HG03378 (cell line): Measurements from ENCODE around the gene CLSTN2.

ENCODE experiments used
- ATAC-seq: cut with Tn5 transposase; IDR thresholded peaks from one replicate; pipeline ENCODE4 v1.9.1; 2021; ENCODE audit warnings: mild to moderate bottlenecking, moderate library complexity; ENCODE audit not compliant: unreplicated experiment

The CLSTN2 gene

GRCh38 chr3:140363801-140364200, 428.8 kb downstream of the CLSTN2 start:
- ATAC-seq: no peak

- ATAC-seq: no peak
These were observed 431.1 kb downstream of the CLSTN2 start for GRCh38 chr3:140365872-140366697.

DNA sequence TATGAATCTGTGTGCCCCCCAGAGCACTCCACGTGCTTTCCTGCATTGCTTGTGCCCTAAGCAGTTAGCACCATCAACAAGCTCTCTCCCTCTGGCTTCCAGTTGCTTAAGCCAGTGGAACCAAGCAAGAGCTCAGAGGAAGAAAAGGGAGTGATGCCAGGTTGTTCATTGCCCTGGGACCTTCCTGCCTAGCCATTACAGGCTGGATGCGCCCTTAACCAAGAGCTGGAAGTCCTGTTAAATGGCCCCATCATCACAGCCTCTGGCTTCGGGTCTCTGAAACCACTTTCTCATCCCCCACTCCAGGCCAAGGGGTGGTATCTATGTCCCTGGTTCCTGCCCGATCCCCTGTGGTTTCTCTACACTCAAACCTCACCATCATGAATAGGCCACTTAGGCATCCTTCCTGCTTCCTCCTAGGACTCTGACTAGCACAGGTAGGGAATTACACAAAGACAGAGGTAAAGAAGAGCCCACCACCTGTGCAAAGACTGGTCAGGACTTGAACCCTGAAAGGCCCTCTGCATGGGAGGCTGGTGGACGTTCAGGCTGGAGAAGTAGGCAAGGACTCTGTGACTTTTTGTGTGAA, 433.3 kb downstream of the CLSTN2 start:
- no peak for ATAC-seq

- ATAC-seq: no peak
These were observed 435.7 kb downstream of the CLSTN2 start for GRCh38 chr3:140370686-140371085.

DNA sequence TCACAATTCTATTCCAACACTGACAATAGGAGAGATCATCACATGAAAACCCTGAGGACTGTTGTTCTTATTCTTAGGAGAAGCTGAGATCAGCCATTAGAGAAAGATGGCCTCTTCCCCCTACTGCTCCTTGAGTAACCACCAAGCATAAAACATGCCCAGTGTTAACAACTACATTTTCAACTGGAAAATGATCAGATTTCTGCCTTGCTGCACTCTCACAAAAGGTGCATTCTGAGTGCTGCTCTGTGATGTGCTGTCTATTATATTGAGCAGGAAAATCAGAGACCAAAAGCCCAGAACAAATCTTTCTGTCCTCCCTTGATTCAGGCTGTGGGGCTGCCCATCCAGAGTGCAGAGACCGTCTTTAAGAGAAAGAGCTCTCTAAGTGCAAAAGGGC, 438.2 kb downstream of the CLSTN2 start:
- no peak for ATAC-seq

DNA sequence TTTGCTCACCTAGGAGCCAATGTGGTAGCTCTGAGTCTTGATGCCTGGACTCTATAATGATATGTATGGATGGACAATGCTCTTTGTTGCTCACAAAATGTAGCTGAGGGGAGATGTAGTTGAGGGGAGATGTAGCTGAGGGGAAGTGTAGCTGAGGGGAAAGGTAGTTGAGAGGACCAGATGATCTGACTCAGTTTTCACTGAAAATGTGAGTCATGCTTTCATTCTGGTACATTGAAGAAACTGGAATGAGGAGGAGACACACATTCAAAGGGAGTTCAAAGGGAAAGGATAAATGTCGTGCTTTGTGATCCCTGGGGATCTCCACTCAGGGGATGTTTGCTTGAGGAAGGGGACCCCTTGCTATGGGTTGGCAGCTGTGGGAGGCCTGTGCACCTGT, 440.0 kb downstream of the CLSTN2 start:
- no peak for ATAC-seq

DNA sequence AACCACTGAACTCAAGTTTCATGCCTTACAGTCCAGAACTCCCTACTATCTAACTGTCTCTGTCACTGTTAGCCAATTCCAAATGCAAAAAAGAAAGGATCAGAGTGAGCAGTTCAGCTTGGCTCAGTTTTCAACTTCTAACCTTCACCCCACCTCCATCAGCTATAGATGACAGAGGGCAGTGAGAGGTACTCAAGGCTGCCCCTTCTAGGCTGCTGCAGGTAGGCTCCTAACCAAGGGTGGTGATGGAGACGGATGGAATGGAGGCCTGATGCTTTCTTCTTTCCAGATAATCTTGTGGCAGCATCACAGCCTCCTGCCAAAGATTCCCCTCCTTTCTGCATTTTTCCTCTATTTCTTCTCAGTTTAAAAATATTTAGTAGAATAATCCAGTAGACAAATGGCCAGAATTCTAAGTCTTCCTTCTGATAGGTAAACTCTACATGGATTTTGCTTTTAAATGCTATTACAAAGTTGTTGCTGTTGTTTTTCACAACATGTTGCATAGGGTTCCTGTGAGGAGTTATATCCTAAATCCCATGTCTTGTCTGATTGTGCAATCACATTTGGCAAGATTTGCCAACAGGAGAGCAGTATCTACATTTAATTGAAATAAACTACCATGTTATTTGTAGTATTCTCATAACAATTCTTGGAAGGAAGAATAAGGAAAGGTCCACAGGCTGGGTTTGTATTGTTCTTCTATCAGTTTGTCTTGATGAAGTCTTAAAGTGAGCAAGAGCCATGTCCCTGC, 441.3 kb downstream of the CLSTN2 start:
- ATAC-seq: no peak

- no peak for ATAC-seq
These were observed 442.7 kb downstream of the CLSTN2 start for GRCh38 chr3:140377644-140378043.

- ATAC-seq: no peak
These were observed 443.8 kb downstream of the CLSTN2 start for GRCh38 chr3:140378571-140379340.

- no peak for ATAC-seq
These were observed 449.2 kb downstream of the CLSTN2 start for GRCh38 chr3:140384028-140384771.

GRCh38 chr3:140384876-140385275, 449.9 kb downstream of the CLSTN2 start:
- ATAC-seq: no peak

- ATAC-seq: no peak
These were observed 451.5 kb downstream of the CLSTN2 start for GRCh38 chr3:140386357-140387100.

DNA sequence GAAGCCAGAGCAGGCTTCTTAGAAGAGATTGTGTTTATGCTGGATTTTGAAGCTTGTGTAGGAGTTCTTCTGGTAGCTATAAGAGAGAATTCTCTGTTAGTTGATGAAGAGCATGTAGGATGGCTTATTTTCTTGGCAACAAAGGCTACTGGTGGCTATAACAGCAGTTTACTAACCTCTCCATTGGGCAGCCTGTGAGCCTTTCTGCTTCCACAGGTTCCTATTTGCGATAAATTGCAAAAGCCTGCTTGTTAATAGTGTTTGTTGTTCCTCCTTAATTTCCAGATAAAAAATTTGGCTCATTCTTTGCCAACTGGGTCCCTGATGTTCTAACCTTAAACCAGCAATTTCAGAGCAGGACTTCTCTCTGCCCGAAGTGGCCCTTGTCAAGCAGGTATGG, 452.3 kb downstream of the CLSTN2 start:
- ATAC-seq: no peak

- no peak for ATAC-seq
These were observed 453.4 kb downstream of the CLSTN2 start for GRCh38 chr3:140388202-140388922.

DNA sequence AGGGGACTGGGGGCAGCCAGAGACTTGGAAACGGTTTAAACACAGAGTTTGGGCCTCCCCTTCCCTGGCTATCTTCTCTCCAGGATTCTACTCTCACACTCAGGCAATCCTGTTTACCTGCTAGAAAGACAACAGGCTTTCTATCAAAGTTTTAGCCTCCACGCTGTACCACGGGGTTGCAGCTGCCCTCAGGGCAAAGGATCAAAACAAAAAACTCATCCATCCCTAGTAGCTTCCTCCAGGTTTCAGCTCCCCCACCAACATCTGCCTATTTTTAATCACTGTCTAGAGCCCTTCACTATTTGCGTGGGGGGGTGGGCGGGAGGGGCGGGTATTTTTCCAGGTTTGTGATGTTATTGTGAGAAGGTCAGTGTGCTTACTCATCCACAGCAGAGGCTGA, 456.1 kb downstream of the CLSTN2 start:
- ATAC-seq: no peak

DNA sequence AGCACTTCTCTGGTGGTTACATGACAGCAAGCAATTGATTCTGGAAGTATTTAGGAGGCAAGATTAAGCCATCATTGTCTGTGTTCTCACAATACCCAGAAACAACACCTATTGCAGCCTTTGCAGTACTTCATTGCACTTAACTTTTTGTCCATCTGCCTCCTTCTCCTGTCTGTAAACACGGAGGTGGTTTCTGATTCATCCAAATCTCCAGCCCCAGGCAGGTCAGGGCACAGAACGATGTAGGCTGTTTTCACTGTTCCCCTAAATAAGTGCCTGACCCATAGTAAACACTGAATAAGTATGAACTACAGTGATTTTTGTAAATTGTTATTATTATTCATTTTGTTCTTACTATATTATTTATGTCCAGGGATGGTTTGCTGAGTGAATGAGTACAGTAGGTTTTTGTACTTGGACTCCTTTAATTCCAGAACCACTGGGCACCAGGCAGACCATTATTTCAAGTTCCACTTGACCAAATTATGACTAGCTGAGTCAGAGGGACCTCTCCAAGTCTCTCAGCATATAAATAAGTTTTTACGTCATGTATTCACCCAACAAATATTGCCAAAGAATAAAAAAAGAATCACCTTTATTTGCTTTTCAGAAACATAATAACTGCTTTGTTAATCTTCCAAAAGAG, 459.6 kb downstream of the CLSTN2 start:
- ATAC-seq: no peak

DNA sequence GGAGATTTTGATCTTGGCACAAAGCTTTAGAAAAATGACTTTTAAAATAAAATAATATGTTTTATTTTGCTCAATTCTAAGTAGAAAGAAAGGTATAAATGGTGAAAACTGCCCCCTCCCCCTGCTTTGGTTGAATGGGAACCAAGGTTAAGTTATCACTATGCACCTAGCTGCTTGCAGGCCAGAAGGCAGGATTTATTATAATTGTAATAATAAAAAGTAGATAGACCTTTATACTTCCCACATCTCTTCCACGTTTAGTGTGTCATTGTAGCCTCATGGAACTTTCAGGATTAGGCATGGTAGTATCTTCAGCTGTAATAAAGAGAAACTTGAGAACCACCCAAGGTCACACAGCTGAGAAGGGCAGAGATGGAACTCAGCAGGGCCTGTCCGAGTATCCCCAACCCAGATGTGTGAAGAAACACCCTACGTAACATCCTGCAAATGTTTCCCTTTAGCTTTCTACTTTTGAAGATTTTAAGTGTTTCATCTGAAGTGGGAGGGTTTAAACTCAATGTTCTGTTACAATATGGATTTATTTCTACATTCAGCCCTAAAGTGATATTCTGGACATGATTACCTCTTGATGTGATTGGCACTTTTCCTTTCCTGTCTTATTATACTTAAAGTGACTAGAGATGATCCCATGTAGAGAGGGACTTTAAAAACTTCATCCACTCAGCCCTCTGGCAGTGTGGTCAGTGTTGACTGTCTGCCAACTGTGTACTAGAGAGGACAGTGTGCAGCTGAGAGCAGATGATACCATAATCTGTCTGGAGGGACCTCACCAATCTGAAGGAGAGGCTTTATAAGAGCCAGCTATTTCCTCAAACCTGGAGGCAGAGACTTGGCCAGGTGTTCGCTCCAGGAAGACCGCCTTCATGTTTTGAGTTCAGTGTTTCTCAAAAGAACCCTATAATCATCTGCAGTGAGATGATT, 460.4 kb downstream of the CLSTN2 start:
- no peak for ATAC-seq
